ENCODE results near the gene OR6S1. TPM values are rescaled to one million over a fixed set of nuclear protein-coding genes. Genes with fewer than 3 reads are reported as not detected.

Gene OR6S1
- total and polyA plus RNA-seq, 10 of the 15 experiments (the other 5 are each of a cell fraction or from before 2014, with no cell fraction given) = 0.22 to 0.67 (median 0.43) TPM; not detected in 4

- TF ChIP-seq ZBTB4 (CRISPR knock-in tag; IDR thresholded peaks at IDR 0.05) (no peak), RB1 (IDR thresholded peaks at IDR 0.05; ENCODE audit: borderline replicate concordance) (no peak), ASH2L (IDR thresholded peaks at IDR 0.05; ENCODE audit: borderline replicate concordance, low read depth) (no peak), E4F1 (IDR thresholded peaks at IDR 0.05; ENCODE audit: borderline replicate concordance, partially characterized antibody) (no peak), NR2F1 (conservative IDR thresholded peaks at IDR 0.05) (peak; percentile 45; the same call in 1 of the 2 replicates), CBX3 (IDR thresholded peaks at IDR 0.05; ENCODE audit: borderline replicate concordance, low read depth) (no peak), TCF3 (IDR thresholded peaks at IDR 0.05; ENCODE audit: borderline replicate concordance, insufficient read depth, low read depth, low read length) (no peak), GATAD2B (conservative IDR thresholded peaks at IDR 0.05; ENCODE audit: low read depth) (no peak), BMI1 (IDR thresholded peaks at IDR 0.05; ENCODE audit: borderline replicate concordance) (no peak), PML (IDR thresholded peaks at IDR 0.05; ENCODE audit: low read length) (no peak), ZNF384 (IDR thresholded peaks at IDR 0.05; ENCODE audit: borderline replicate concordance, low read depth, low read length) (no peak)
- TF ChIP-seq, protein P1, sequence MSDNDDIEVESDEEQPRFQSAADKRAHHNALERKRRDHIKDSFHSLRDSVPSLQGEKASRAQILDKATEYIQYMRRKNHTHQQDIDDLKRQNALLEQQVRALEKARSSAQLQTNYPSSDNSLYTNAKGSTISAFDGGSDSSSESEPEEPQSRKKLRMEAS (IDR thresholded peaks at IDR 0.05; ENCODE audit: low read depth, low read length) = no peak
- TF ChIP-seq, protein P2, sequence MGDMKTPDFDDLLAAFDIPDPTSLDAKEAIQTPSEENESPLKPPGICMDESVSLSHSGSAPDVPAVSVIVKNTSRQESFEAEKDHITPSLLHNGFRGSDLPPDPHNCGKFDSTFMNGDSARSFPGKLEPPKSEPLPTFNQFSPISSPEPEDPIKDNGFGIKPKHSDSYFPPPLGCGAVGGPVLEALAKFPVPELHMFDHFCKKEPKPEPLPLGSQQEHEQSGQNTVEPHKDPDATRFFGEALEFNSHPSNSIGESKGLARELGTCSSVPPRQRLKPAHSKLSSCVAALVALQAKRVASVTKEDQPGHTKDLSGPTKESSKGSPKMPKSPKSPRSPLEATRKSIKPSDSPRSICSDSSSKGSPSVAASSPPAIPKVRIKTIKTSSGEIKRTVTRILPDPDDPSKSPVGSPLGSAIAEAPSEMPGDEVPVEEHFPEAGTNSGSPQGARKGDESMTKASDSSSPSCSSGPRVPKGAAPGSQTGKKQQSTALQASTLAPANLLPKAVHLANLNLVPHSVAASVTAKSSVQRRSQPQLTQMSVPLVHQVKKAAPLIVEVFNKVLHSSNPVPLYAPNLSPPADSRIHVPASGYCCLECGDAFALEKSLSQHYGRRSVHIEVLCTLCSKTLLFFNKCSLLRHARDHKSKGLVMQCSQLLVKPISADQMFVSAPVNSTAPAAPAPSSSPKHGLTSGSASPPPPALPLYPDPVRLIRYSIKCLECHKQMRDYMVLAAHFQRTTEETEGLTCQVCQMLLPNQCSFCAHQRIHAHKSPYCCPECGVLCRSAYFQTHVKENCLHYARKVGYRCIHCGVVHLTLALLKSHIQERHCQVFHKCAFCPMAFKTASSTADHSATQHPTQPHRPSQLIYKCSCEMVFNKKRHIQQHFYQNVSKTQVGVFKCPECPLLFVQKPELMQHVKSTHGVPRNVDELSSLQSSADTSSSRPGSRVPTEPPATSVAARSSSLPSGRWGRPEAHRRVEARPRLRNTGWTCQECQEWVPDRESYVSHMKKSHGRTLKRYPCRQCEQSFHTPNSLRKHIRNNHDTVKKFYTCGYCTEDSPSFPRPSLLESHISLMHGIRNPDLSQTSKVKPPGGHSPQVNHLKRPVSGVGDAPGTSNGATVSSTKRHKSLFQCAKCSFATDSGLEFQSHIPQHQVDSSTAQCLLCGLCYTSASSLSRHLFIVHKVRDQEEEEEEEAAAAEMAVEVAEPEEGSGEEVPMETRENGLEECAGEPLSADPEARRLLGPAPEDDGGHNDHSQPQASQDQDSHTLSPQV (IDR thresholded peaks at IDR 0.05) = no peak
Measured at GRCh38 chr14:20631023-20631879, 10.2 kb downstream of the OR6S1 start (continued).

All from GM12878 (cell line).